Activated naive CD4-positive, alpha-beta T cell treated with anti-CD3 and anti-CD28 coated beads for 36 hours (primary cell): ENCODE data around the gene LMO7. TPM values are rescaled to one million over a fixed set of nuclear protein-coding genes. Genes with fewer than 3 reads are reported as not detected.
A peak's percentile ranks its signal among the peaks of the same experiment; 100 is the strongest.

Experiments used
- CTCF ChIA-PET: fragments of 350-600 bp; sonication (Branson Sonifier 250); formaldehyde crosslinking; loops from one replicate; lab custom pipeline; 2021; ENCODE audit warnings: antibody characterized with exemption; lab: Charles Lee
- DNase-seq: peaks from one replicate; pipeline ENCODE4 v3.0.0-alpha.2; 2020
- H3K27ac Mint-ChIP-seq: one replicate; pipeline ENCODE4 v1.8.0; 2021; ENCODE audit warnings: mild to moderate bottlenecking, mixed read lengths
- H3K27me3 Mint-ChIP-seq: one replicate; pipeline ENCODE4 v1.8.0; 2021; ENCODE audit warnings: low read depth, mixed read lengths
- H3K36me3 Mint-ChIP-seq: one replicate; pipeline ENCODE4 v1.8.0; 2021; ENCODE audit warnings: low read depth, mixed read lengths
- H3K4me1 Mint-ChIP-seq: one replicate; pipeline ENCODE4 v1.8.0; 2021; ENCODE audit warnings: low read depth, mixed read lengths
- H3K4me3 Mint-ChIP-seq: one replicate; pipeline ENCODE4 v1.8.0; 2021; ENCODE audit warnings: mild to moderate bottlenecking, moderate library complexity, mixed read lengths
- H3K9me3 Mint-ChIP-seq: one replicate; pipeline ENCODE4 v1.8.0; 2021; ENCODE audit warnings: mixed read lengths
- intact Hi-C: fragments of 100-400 bp; cut with micrococcal nuclease; formaldehyde crosslinking; loops from one replicate; pipeline ENCODE4 v1.15.1; 2023
- total RNA-seq, 2 experiments: library from RNA; stranded (reverse); gene quantifications; one replicate each; pipeline ENCODE4 v1.2.3, GENCODE V29; 2021

LMO7 gene
- total RNA-seq, 2 experiments from 2014 or later = 10.5 to 12.0 TPM

GRCh38 chr13:75838366-75839005 lies 202.4 kb downstream of the LMO7 start:
- Mint-ChIP-seq H3K4me1 (peaks cover 12% of the 10 kb centered on the region), H3K27ac (no peak overlapping the region), H3K9me3 (no peaks in the 10 kb centered on the region), H3K4me3 (no peak overlapping the region), H3K36me3 (peaks cover 32% of the 10 kb centered on the region), H3K27me3 (no peaks in the 10 kb centered on the region)
- CTCF ChIA-PET = interaction anchor here (0.7 kb wide), 1 partner anchor 143 kb away, joined by 3 read pairs; no protein-coding TSS in a partner anchor
- intact Hi-C loops = no loop called here
- no peak for DNase-seq

GRCh38 chr13:75839406-75839805 lies 203.3 kb downstream of the LMO7 start:
- CTCF ChIA-PET = interaction anchor here (0.7 to 1.3 kb wide), 3 partner anchors 142 to 144 kb away, joined by 3 to 5 read pairs (median 3); no protein-coding TSS in a partner anchor
- intact Hi-C loops = no loop called here
- H3K4me3 Mint-ChIP-seq = no peak overlapping the region
- peaks cover 30% of the 10 kb centered on the region for H3K36me3 Mint-ChIP-seq
- no peak overlapping the region for H3K27ac Mint-ChIP-seq
- H3K4me1 Mint-ChIP-seq = peaks cover 12% of the 10 kb centered on the region
- DNase-seq = no peak
- H3K27me3 Mint-ChIP-seq = no peaks in the 10 kb centered on the region
- H3K9me3 Mint-ChIP-seq = no peaks in the 10 kb centered on the region

GRCh38 chr13:75841905-75842304 lies 205.8 kb downstream of the LMO7 start:
- peak; percentile 8 for DNase-seq
- Mint-ChIP-seq H3K4me3 (no peak overlapping the region), H3K27ac (no peak overlapping the region), H3K36me3 (peaks cover 29% of the 10 kb centered on the region), H3K27me3 (no peaks in the 10 kb centered on the region), H3K9me3 (no peaks in the 10 kb centered on the region), H3K4me1 (peaks cover 12% of the 10 kb centered on the region)
- intact Hi-C loops = no loop called here
- CTCF ChIA-PET = interaction anchor here (1.2 to 1.8 kb wide), 4 partner anchors 28 to 146 kb away, joined by 3 to 7 read pairs (median 6); no protein-coding TSS in a partner anchor

DNA sequence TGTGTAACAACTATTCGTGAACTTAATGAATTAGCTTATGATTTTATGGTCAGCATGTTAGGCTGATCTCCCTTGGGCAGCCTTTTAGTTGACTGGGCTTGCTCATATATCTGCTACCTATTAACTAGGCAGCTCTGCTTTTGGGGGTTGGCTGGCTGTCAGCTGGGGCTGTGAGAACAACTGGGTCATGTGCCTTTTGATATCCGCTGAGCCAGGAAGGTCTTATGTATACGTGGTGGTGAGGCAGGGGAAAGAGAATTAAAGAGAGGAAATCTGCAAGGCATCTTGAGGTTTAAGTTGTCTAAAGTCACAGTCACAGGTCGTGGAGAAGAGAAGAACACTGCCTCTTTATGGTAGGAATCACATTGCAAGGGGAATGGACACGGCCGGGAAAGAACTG lies 206.9 kb downstream of the LMO7 start:
- Mint-ChIP-seq H3K9me3 (no peaks in the 10 kb centered on the region), H3K36me3 (peaks cover 28% of the 10 kb centered on the region), H3K27me3 (no peaks in the 10 kb centered on the region), H3K27ac (no peak overlapping the region), H3K4me3 (no peak overlapping the region), H3K4me1 (peaks cover 17% of the 10 kb centered on the region)
- intact Hi-C loops = no loop called here
- no peak for DNase-seq
- CTCF ChIA-PET = interaction anchor here (0.7 kb wide), 1 partner anchor 26 kb away, joined by 3 read pairs; no protein-coding TSS in a partner anchor

GRCh38 chr13:75843991-75844390 lies 207.9 kb downstream of the LMO7 start:
- intact Hi-C loops = no loop called here
- no peak overlapping the region for H3K27ac Mint-ChIP-seq
- H3K4me1 Mint-ChIP-seq = peaks cover 15% of the 10 kb centered on the region
- H3K27me3 Mint-ChIP-seq = no peaks in the 10 kb centered on the region
- DNase-seq = no peak
- H3K9me3 Mint-ChIP-seq = no peaks in the 10 kb centered on the region
- no peak overlapping the region for H3K4me3 Mint-ChIP-seq
- CTCF ChIA-PET = no interaction called here
- H3K36me3 Mint-ChIP-seq = peaks cover 32% of the 10 kb centered on the region

DNA sequence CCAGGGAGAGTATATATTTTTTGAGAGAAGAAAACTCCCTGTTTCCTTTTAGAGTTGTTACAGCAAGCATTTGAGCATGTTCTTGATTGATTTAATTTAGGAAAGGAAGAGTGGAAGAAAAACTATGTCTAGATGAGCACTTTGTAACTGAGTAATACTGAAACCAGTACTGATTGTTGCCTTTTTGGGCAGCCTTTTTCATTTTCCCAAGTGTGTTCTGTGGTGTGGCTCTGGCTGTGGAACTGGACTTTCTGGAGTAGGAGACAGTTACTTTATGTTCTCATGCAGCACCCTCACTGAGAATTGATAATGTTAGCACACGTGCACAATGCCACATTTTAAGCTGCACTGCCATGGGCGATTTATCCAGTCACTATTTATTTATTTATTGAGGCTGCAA lies 211.5 kb downstream of the LMO7 start:
- Mint-ChIP-seq H3K27me3 (no peaks in the 10 kb centered on the region), H3K36me3 (peaks cover 21% of the 10 kb centered on the region), H3K9me3 (no peaks in the 10 kb centered on the region), H3K4me3 (no peak overlapping the region), H3K4me1 (peaks cover 5% of the 10 kb centered on the region), H3K27ac (no peak overlapping the region)
- DNase-seq = no peak
- CTCF ChIA-PET = interaction anchor here (0.7 kb wide), 1 partner anchor 292 kb away, joined by 3 read pairs; no protein-coding TSS in a partner anchor
- intact Hi-C loops = no loop called here

- intact Hi-C loops = no loop called here
- Mint-ChIP-seq H3K9me3 (no peaks in the 10 kb centered on the region), H3K27me3 (no peaks in the 10 kb centered on the region), H3K36me3 (peaks cover 15% of the 10 kb centered on the region), H3K4me1 (peaks cover 5% of the 10 kb centered on the region), H3K27ac (no peak overlapping the region), H3K4me3 (no peak overlapping the region)
- CTCF ChIA-PET = interaction anchor here (0.6 to 1.9 kb wide), 7 partner anchors 19 to 293 kb away, joined by 3 to 9 read pairs (median 4); no protein-coding TSS in a partner anchor
- no peak for DNase-seq
Observed at GRCh38 chr13:75850916-75851315, 214.8 kb downstream of the LMO7 start.

DNA sequence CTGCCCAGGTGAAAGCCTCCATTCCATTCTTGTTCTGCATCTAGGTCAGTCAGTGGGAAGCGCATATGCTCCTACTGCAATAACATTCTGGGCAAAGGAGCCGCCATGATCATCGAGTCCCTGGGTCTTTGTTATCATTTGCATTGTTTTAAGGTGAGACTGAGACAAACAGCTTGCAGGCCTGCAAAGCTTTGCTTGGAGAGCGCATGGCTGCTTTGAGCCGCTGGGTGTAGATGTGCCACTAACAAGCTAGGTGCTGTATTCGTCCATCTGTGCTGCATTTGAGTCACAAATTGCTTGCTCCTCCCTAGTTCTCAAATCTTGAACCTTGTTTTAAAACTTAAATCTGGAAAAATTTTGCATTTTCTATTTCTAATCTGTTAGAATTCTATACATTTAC lies 219.1 kb downstream of the LMO7 start:
- CTCF ChIA-PET = interaction anchor here (0.7 to 2.5 kb wide), 2 partner anchors 159 kb away, joined by 4 to 8 read pairs; no protein-coding TSS in a partner anchor
- no peaks in the 10 kb centered on the region for H3K27me3 Mint-ChIP-seq

GRCh38 chr13:75855847-75856246 lies 219.7 kb downstream of the LMO7 start:
- CTCF ChIA-PET = interaction anchor here (0.7 to 2.5 kb wide), 2 partner anchors 13 to 160 kb away, joined by 3 to 8 read pairs; no protein-coding TSS in a partner anchor
- no peak for DNase-seq
- intact Hi-C loops = no loop called here
- peaks cover 3% of the 10 kb centered on the region for H3K36me3 Mint-ChIP-seq
- no peaks in the 10 kb centered on the region for H3K27me3 Mint-ChIP-seq
- no peak overlapping the region for H3K4me3 Mint-ChIP-seq
- H3K27ac Mint-ChIP-seq = no peak overlapping the region
- no peaks in the 10 kb centered on the region for H3K9me3 Mint-ChIP-seq
- no peaks in the 10 kb centered on the region for H3K4me1 Mint-ChIP-seq

More for the DNA sequence above, 219.1 kb downstream of the LMO7 start:
- Mint-ChIP-seq H3K9me3 (no peaks in the 10 kb centered on the region), H3K36me3 (peaks cover 7% of the 10 kb centered on the region), H3K4me1 (no peaks in the 10 kb centered on the region), H3K4me3 (no peak overlapping the region), H3K27ac (no peak overlapping the region)
- intact Hi-C loops = no loop called here
- no peak for DNase-seq

- H3K36me3 Mint-ChIP-seq = peaks cover 3% of the 10 kb centered on the region
- H3K9me3 Mint-ChIP-seq = no peaks in the 10 kb centered on the region
- no peak overlapping the region for H3K27ac Mint-ChIP-seq
- no peak overlapping the region for H3K4me3 Mint-ChIP-seq
- DNase-seq = no peak
- intact Hi-C loops = no loop called here
- no peaks in the 10 kb centered on the region for H3K27me3 Mint-ChIP-seq
- H3K4me1 Mint-ChIP-seq = no peaks in the 10 kb centered on the region
- CTCF ChIA-PET = interaction anchor here (2.5 kb wide), 1 partner anchor 162 kb away, joined by 8 read pairs; no protein-coding TSS in a partner anchor
Observed at GRCh38 chr13:75857291-75857690, 221.2 kb downstream of the LMO7 start.

- Mint-ChIP-seq H3K9me3 (no peaks in the 10 kb centered on the region), H3K27ac (no peak overlapping the region), H3K36me3 (peaks cover 2% of the 10 kb centered on the region), H3K4me3 (no peak overlapping the region), H3K4me1 (no peaks in the 10 kb centered on the region), H3K27me3 (no peaks in the 10 kb centered on the region)
- intact Hi-C loops = no loop called here
- no peak for DNase-seq
- CTCF ChIA-PET = interaction anchor here (1.2 to 1.7 kb wide), 2 partner anchors 8 to 165 kb away, joined by 3 to 8 read pairs; no protein-coding TSS in a partner anchor
Observed at GRCh38 chr13:75860935-75861334, 224.8 kb downstream of the LMO7 start.

- H3K9me3 Mint-ChIP-seq = no peaks in the 10 kb centered on the region
- H3K27ac Mint-ChIP-seq = no peak overlapping the region
- CTCF ChIA-PET = interaction anchor here (0.5 to 1.7 kb wide), 3 partner anchors 9 to 601 kb away, joined by 3 to 8 read pairs (median 6); no protein-coding TSS in a partner anchor
- intact Hi-C loops = no loop called here
- no peaks in the 10 kb centered on the region for H3K4me1 Mint-ChIP-seq
- no peak overlapping the region for H3K4me3 Mint-ChIP-seq
- peaks cover 2% of the 10 kb centered on the region for H3K36me3 Mint-ChIP-seq
- DNase-seq = no peak
- no peaks in the 10 kb centered on the region for H3K27me3 Mint-ChIP-seq
Observed at GRCh38 chr13:75861786-75862185, 225.7 kb downstream of the LMO7 start.
